HG03432 (cell line): ENCODE data around the gene L3HYPDH.
"Not testable (repeated sequence)": the region's sequence is repeated elsewhere in the genome, so short reads cannot be mapped to it uniquely, and the experiment has no call there.

Experiments
- ATAC-seq: cut with Tn5 transposase; IDR thresholded peaks from one replicate; pipeline ENCODE4 v1.9.1; 2021; ENCODE audit warnings: mild to moderate bottlenecking, moderate library complexity; ENCODE audit not compliant: unreplicated experiment

L3HYPDH gene

GRCh38 chr14:59480166-59480565, 4.0 kb downstream of the L3HYPDH start:
- ATAC-seq = no peak

GRCh38 chr14:59478540-59478939, 5.7 kb downstream of the L3HYPDH start:
- ATAC-seq = no peak

- no peak for ATAC-seq
Observed at GRCh38 chr14:59475709-59476108, 8.5 kb downstream of the L3HYPDH start.

GRCh38 chr14:59474172-59474571, 10.0 kb downstream of the L3HYPDH start:
- no peak for ATAC-seq

DNA sequence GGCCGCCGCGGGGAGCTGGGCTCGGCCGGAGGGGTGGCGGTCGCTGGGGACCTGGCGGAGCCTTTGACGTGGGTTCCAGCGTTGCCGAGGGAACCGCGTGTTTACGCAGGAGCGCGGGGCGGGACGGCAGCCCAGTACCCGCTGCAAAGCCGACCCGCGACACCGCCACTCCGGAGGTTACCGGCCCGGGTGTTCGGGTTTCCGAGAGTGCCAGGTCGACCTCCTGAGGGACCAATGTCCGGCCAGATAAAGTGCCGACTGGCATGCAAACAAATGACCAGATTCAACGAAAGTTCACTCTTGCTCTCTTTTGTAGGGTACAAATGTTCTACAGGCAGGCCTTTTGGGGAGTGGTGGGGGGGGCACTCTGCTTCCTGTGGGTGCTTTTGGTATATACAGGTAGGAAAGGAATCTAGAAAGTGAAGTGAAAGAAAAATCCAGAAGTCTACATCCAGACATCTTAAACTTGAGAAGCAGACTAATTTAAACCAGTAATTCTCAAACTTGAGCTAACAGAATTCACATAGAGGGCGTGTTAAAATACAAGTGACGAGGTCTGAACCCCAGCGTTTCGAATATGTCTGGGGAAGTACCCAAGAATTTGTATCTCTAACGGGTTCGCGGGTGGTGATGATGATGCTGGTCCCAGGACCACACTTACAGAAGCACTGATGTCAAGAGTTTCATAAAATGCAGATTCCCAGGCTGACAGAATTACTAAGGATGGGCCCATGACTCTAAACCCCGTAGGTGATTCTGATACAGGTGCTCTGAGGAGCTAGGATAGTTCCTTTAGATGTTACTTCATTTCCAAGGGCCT, 18.7 kb downstream of the L3HYPDH start, which contains the start of gene GPR135:
TSS of gene GPR135 (minus strand) at position 65 of the 820 bp plus-strand sequence. CDS start 154 bp downstream, outside the sequence.
- peak; percentile 52 for ATAC-seq

- peak; percentile 79 for ATAC-seq
Observed at GRCh38 chr14:59464486-59465315, 19.5 kb downstream of the L3HYPDH start.

- ATAC-seq = no peak
Observed at GRCh38 chr14:59463787-59464485, 20.3 kb downstream of the L3HYPDH start.

DNA sequence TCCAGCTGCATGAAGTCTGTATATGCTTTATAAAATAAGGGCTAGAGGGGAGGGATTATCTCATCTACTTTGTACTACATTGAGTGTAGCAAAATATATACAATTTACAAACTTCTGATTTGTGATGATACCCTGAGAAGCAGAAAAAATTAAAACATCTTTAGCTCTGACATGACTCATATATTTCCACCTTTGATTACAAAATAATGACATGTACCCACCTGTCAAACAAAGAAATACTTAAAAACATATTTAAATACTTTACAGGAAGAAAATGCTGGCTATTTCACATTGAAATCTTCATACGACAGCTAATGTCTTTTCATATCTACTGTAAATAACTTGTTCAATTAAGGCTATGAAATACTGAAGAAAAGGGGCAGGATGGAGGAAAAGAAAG, 22.3 kb downstream of the L3HYPDH start:
- no peak for ATAC-seq

- ATAC-seq = no peak
Observed at GRCh38 chr14:59460378-59460777, 23.8 kb downstream of the L3HYPDH start.

GRCh38 chr14:59458486-59458885, 25.7 kb downstream of the L3HYPDH start:
- ATAC-seq = no peak

GRCh38 chr14:59455411-59455810, 28.8 kb downstream of the L3HYPDH start:
- ATAC-seq = no peak

DNA sequence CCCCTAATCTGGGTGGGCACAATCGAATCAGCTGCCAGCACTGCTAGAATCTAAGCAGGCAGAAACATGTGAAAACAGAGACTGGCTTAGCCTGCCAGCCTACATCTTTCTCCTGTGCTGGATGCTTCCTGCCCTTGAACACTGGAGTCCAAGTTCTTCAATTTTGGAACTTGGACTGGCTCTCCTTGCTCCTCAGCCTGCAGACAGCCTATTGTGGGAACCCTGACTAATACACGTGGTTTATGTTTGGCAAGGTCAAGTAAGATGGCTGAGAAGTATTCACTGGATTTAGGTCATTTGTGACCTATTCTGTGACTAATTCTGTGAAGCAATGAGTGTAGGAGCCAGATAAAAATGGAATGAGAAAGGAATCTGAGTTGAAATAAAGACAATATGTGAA, 30.1 kb downstream of the L3HYPDH start:
- ATAC-seq = no peak

DNA sequence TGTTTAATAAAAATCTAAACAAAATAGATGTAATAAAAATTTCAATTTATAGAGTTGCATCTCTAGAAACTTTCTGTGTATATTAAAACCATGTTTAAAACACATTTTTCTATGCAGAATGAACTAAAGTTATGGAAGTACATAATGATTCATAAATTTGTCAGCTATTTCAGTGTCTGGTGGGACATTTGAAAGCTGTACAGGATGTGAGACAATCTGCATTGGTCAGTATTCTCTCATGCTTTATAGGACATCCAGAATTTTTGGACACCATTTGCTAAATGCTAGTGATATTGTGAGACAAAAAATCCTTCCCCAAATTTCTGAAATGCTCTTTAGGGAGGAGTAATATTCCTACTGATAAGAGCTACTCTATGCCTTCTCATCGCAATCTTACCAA, 32.4 kb downstream of the L3HYPDH start:
- ATAC-seq = no peak

DNA sequence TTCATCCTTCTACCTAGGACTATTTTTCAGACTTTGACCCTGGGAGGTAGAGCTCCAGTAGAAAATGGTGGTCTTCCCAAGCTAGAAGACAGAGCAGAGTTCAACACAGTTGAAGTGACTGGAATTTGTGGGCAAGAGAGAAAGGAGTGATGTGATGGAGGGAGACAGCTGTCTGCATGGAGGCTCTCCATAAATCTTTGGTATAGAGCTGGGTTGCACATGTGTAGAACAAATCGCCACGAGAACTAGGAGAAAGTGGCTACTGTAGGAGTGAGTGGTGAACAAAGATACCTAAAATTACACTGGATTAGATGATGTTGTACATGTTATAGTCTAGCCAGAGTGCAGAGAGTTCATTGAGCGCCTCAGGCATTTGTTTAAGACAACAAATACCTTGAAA, 33.5 kb downstream of the L3HYPDH start:
- ATAC-seq = no peak

DNA sequence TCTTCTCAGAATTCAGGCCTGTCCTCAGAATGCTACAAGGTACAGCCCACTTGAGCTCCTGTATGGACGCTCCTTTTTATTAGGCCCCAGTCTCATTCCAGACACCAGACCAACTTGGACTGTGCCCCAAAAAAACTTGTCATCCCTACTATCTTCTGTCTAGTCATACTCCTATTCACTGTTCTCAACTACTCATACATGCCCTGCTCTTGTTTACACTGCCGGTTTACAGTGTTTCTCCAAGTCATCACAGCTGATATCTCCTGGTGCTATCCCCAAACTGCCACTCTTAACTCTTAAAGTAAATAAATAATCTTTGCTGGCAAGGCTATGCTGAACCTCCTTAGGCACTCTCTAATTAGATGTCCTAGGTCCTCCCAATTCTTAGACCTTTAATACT, 35.5 kb downstream of the L3HYPDH start:
- ATAC-seq = not testable (repeated sequence)

- ATAC-seq = no peak
Observed at GRCh38 chr14:59439256-59439965, 44.8 kb downstream of the L3HYPDH start.

DNA sequence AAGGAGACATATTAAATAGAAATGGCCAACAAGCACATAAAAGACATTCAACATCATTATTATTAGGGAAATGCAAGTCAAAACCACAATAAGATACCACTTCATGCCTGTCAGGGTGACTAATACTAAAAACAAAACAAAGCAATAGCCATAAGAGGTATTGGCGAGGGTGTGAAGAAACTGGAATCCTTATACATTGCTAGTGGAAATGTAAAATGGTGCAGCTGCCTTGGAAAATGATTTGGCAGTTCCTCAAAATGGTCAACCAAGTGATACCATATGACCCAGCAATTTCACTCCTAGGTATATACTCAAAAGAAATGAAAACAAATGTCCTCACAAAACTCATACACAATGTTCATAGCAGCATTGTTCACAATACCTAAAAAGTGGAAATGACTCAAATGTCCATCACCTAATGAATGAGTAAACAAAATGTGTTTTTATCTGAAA, 46.0 kb downstream of the L3HYPDH start:
- no peak for ATAC-seq

DNA sequence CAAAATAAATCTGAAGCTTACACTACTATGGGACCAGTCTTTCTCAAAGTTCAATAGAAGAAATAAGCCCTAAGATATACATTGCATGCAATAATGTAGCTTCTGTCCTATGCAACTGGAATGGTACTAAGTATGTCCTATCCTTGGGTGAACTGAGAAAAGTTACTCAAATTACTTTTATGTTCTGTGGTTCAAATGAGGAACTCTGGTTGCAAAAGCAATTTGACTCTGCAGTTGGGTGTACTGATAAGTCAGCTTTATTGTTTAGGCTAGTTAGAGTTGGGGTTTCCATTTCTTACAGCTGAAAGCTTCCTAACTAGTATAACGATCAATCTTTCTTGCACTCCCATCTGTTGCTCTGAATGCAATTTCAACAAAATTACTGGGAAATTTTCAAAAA, 48.2 kb downstream of the L3HYPDH start:
- ATAC-seq = no peak

- no peak for ATAC-seq
Observed at GRCh38 chr14:59435101-59435500, 49.1 kb downstream of the L3HYPDH start.

GRCh38 chr14:59429790-59430189, 54.4 kb downstream of the L3HYPDH start:
- ATAC-seq = no peak

DNA sequence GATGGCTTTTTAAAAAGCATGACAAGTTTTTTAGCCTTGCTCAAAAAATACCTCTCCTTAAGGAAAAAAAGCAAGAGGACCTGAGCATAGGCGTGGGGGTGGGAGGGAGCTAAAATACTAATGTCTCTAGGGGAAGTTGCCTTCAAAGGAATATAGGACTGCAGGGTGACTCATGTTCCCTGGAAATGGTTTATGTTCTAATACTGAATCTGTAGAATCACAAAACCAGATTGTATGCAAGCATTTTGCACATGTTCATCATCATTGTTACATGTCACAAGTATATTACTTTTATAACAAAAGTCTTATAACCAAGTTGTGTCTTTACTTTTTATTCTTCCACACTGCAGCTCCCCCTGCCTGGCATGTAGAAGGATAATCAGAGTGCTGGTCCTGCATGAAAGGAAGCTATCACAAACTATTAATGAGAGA, 55.6 kb downstream of the L3HYPDH start:
- ATAC-seq = no peak
